GM06990 (cell line): Measurements from ENCODE around the gene GFPT1.

Source experiments
- DNase-seq: peaks from one replicate; pipeline ENCODE4 v3.0.0-alpha.2; 2011; ENCODE audit not compliant: insufficient read length; ENCODE audit errors: extremely low read depth
- H3K27me3 ChIP-seq: replicated peaks from 2 replicates; pipeline ENCODE4 v1.6.0; 2011; ENCODE audit warnings: low read length; ENCODE audit not compliant: control insufficient read depth, insufficient read depth
- H3K36me3 ChIP-seq: 2 replicates; pipeline ENCODE4 v1.5.1; 2011; ENCODE audit warnings: low read length; ENCODE audit not compliant: control insufficient read depth, insufficient read depth
- H3K4me3 ChIP-seq: replicated peaks from 2 replicates; pipeline ENCODE4 v1.5.1; 2011; ENCODE audit warnings: low read depth, mild to moderate bottlenecking, control low read depth, low read length
- CTCF ChIP-seq: IDR thresholded peaks from 2 replicates; pipeline ENCODE4 v1.5.1; 2011; ENCODE audit warnings: low read length, control low read depth, mild to moderate bottlenecking, inconsistent platforms; ENCODE audit not compliant: insufficient read depth, poor library complexity, severe bottlenecking

The GFPT1 gene

GRCh38 chr2:69340101-69340775, 46.8 kb downstream of the GFPT1 start:
- Histone ChIP-seq H3K4me3 (no peak overlapping the region), H3K27me3 (no peaks in the 10 kb centered on the region), H3K36me3 (peaks cover 17% of the 10 kb centered on the region)
- no peak for DNase-seq
- TF ChIP-seq CTCF: no peak

- peaks cover 3% of the 10 kb centered on the region for H3K36me3 ChIP-seq
- H3K4me3 ChIP-seq: no peak overlapping the region
- no peak for TF ChIP-seq CTCF
Measured at GRCh38 chr2:69335311-69335710, 51.7 kb downstream of the GFPT1 start.

GRCh38 chr2:69333352-69333751, 53.7 kb downstream of the GFPT1 start:
- Histone ChIP-seq H3K36me3 (peaks cover 2% of the 10 kb centered on the region), H3K4me3 (no peak overlapping the region), H3K27me3 (no peaks in the 10 kb centered on the region)
- TF ChIP-seq CTCF: no peak
- no peak for DNase-seq

More at GRCh38 chr2:69335311-69335710, 51.7 kb downstream of the GFPT1 start:
- H3K27me3 ChIP-seq: no peaks in the 10 kb centered on the region
- no peak for DNase-seq

- H3K36me3 ChIP-seq: peaks cover 8% of the 10 kb centered on the region
Measured at GRCh38 chr2:69330781-69331180, 56.2 kb downstream of the GFPT1 start.

GRCh38 chr2:69322631-69323030, 64.4 kb downstream of the GFPT1 start:
- Histone ChIP-seq H3K27me3 (no peaks in the 10 kb centered on the region), H3K4me3 (no peak overlapping the region), H3K36me3 (peaks cover 6% of the 10 kb centered on the region)
- no peak for TF ChIP-seq CTCF
- no peak for DNase-seq

More at GRCh38 chr2:69330781-69331180, 56.2 kb downstream of the GFPT1 start:
- H3K27me3 ChIP-seq: no peaks in the 10 kb centered on the region
- DNase-seq: no peak
- no peak overlapping the region for H3K4me3 ChIP-seq
- no peak for TF ChIP-seq CTCF
